RWPE2 (cell line): ENCODE results near the gene IL27RA.
"Not testable (repeated sequence)": the region's sequence is repeated elsewhere in the genome, so short reads cannot be mapped to it uniquely, and the experiment has no call there.

ENCODE experiments used
- ATAC-seq: fragments of 200-7000 bp; cut with Tn5 transposase; 3 replicates; pipeline ENCODE4 v1.9.1; 2021; ENCODE audit warnings: low read depth
- DNase-seq: peaks from one replicate; pipeline ENCODE4 v3.0.0-alpha.2; 2020; ENCODE audit warnings: low spot score
- H3K27ac ChIP-seq: fragments of 450-650 bp; 2 replicates; pipeline ENCODE4 v1.5.1; 2017; ENCODE audit warnings: mild to moderate bottlenecking; ENCODE audit not compliant: poor library complexity, severe bottlenecking
- H3K27me3 ChIP-seq: fragments of 250-450 bp; sonication (Bioruptor Pico); 2 replicates; pipeline ENCODE4 v1.5.1; 2021; ENCODE audit warnings: mild to moderate bottlenecking, moderate library complexity; ENCODE audit not compliant: insufficient read depth, poor library complexity, severe bottlenecking
- H3K36me3 ChIP-seq: fragments of 250-450 bp; sonication (Bioruptor Pico); 2 replicates; pipeline ENCODE4 v1.5.1; 2020; ENCODE audit warnings: low read depth, mild to moderate bottlenecking, moderate library complexity
- H3K4me1 ChIP-seq: fragments of 250-450 bp; sonication (Bioruptor Pico); 2 replicates; pipeline ENCODE4 v1.5.1; 2021; ENCODE audit warnings: mild to moderate bottlenecking, moderate library complexity; ENCODE audit not compliant: insufficient read depth, poor library complexity, severe bottlenecking
- H3K4me3 ChIP-seq: fragments of 250-450 bp; sonication (Bioruptor Pico); 2 replicates; pipeline ENCODE4 v1.5.1; 2021; ENCODE audit warnings: mild to moderate bottlenecking, moderate library complexity; ENCODE audit not compliant: severe bottlenecking
- H3K9me3 ChIP-seq: fragments of 250-450 bp; sonication (Bioruptor Pico); 2 replicates; pipeline ENCODE4 v1.5.1; 2021; ENCODE audit warnings: mild to moderate bottlenecking, moderate library complexity; ENCODE audit not compliant: severe bottlenecking
- TF ChIP-seq, protein P1 (sequence below): fragments of 450-650 bp; IDR thresholded peaks from one replicate; pipeline ENCODE4 v1.5.1; 2017; ENCODE audit warnings: mild to moderate bottlenecking, moderate library complexity; ENCODE audit not compliant: poor library complexity, severe bottlenecking

The IL27RA gene

DNA sequence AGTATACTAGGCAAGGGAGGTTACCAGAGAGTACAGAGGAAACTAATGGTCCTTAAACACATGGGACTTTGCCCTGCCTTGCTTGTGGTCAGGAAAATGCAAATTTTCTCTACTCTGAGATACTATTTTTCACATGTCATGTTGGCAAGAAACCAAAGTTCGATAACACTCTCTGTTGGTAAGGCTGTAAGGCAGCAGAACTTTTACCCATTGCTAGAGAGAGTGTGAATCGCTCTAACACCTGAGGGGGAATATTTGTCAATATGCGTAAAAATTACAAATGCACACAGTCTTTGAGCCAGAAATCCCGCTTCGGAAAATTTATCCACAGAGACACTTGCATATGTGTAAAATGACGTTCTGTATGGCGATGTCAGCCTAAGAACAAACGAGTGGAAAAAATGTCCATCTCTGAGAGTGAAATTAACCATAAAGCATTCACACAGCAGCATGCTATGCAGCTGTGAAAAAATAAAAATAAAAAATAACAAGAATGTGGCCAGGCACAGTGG is 16.0 kb upstream of the IL27RA start:
- H3K27ac ChIP-seq = no peak overlapping the region
- no peaks in the 10 kb centered on the region for H3K9me3 ChIP-seq
- DNase-seq = no peak
- H3K36me3 ChIP-seq = no peaks in the 10 kb centered on the region
- H3K4me3 ChIP-seq = no peak overlapping the region
- no peaks in the 10 kb centered on the region for H3K4me1 ChIP-seq
- H3K27me3 ChIP-seq = no peaks in the 10 kb centered on the region
- TF ChIP-seq, protein P1, sequence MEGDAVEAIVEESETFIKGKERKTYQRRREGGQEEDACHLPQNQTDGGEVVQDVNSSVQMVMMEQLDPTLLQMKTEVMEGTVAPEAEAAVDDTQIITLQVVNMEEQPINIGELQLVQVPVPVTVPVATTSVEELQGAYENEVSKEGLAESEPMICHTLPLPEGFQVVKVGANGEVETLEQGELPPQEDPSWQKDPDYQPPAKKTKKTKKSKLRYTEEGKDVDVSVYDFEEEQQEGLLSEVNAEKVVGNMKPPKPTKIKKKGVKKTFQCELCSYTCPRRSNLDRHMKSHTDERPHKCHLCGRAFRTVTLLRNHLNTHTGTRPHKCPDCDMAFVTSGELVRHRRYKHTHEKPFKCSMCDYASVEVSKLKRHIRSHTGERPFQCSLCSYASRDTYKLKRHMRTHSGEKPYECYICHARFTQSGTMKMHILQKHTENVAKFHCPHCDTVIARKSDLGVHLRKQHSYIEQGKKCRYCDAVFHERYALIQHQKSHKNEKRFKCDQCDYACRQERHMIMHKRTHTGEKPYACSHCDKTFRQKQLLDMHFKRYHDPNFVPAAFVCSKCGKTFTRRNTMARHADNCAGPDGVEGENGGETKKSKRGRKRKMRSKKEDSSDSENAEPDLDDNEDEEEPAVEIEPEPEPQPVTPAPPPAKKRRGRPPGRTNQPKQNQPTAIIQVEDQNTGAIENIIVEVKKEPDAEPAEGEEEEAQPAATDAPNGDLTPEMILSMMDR = no peak
- ATAC-seq = no peak

DNA sequence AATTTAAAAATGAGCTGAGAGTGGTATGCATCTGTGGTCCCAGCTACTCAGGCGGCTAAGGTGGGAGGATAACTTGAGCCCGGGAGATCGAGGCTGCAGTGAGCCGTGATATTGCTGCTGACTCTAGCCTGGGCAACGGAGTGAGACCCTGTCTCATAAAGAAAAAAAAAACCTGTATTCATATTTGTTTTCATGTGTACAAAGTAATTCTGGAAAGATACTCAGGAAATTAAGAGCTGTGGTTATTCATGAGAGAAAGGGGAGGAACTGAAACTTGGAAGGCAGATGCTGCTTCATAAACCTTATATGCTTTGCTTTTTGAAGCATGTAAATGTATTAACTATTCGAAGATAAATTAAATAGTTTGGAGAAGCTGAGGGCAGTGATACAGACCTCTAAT is 12.5 kb upstream of the IL27RA start:
- ATAC-seq (no peak), DNase-seq (no peak)
- Histone ChIP-seq H3K4me1 (no peaks in the 10 kb centered on the region), H3K27ac (no peak overlapping the region), H3K4me3 (no peak overlapping the region), H3K27me3 (no peaks in the 10 kb centered on the region), H3K36me3 (no peaks in the 10 kb centered on the region), H3K9me3 (no peaks in the 10 kb centered on the region)
- TF ChIP-seq, protein P1 = no peak

GRCh38 chr19:14019739-14020138 is 11.8 kb upstream of the IL27RA start:
- DNase-seq, H3K27me3 ChIP-seq, H3K9me3 ChIP-seq, H3K4me1 ChIP-seq, H3K27ac ChIP-seq, H3K4me3 ChIP-seq, ATAC-seq, H3K36me3 ChIP-seq: not testable (repeated sequence)

DNA sequence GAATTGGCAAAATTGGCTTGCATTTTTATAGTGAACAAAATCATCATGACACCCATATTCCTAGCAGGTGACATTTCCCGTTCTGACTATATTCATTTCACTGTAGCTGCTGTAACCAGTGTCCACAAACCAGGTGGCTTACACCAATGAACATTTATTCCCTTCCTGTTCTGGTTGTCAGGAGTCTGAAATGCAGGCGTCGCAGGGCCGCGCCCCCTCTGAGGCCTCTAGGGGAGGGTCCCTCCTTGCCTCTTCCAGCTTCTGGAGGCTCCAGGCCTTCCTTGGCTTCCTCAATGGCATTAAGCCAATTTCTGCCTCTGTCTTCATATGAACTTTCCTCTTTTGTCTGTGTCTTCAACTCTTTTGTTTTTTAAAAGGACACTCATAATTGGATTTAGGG is 10.1 kb upstream of the IL27RA start:
- Histone ChIP-seq H3K9me3 (no peaks in the 10 kb centered on the region), H3K27me3 (no peaks in the 10 kb centered on the region), H3K36me3 (no peaks in the 10 kb centered on the region), H3K27ac (no peak overlapping the region), H3K4me1 (no peaks in the 10 kb centered on the region), H3K4me3 (no peak overlapping the region)
- ATAC-seq = no peak
- TF ChIP-seq, protein P1 = no peak
- no peak for DNase-seq

- ATAC-seq = no peak
- Histone ChIP-seq H3K4me3 (no peak overlapping the region), H3K36me3 (no peaks in the 10 kb centered on the region), H3K4me1 (no peaks in the 10 kb centered on the region), H3K9me3 (no peaks in the 10 kb centered on the region), H3K27me3 (no peaks in the 10 kb centered on the region), H3K27ac (no peak overlapping the region)
- TF ChIP-seq, protein P1 = no peak
- DNase-seq = no peak
Measured at GRCh38 chr19:14022469-14022868, 9.1 kb upstream of the IL27RA start.
